HL-60 (cell line): Measurements from ENCODE around the gene KDM8.

Experiments
- DNase-seq, 2 experiments: peaks; one replicate each; pipeline ENCODE4 v3.0.0-alpha.2; 2010 to 2020; ENCODE audit warnings: low read depth in 1 of 2, low spot score in 1 of 2
- H3K27ac ChIP-seq: fragments of 250-450 bp; sonication (Bioruptor Pico); replicated peaks from 2 replicates; pipeline ENCODE4 v1.5.1; 2020; ENCODE audit warnings: mild to moderate bottlenecking, moderate library complexity
- H3K27me3 ChIP-seq: fragments of 250-450 bp; sonication (Bioruptor Pico); 2 replicates; pipeline ENCODE4 v1.5.1; 2021; ENCODE audit warnings: mild to moderate bottlenecking, moderate library complexity; ENCODE audit not compliant: insufficient read depth, poor library complexity, severe bottlenecking
- H3K4me3 ChIP-seq: replicated peaks from 2 replicates; pipeline ENCODE4 v1.5.1; 2011; ENCODE audit warnings: mild to moderate bottlenecking, control low read depth, low read length; ENCODE audit not compliant: insufficient read depth
- CTCF ChIP-seq: IDR thresholded peaks from one replicate; pipeline ENCODE4 v1.5.1; 2011; ENCODE audit warnings: low read length, control low read depth, inconsistent platforms; ENCODE audit not compliant: insufficient read depth
- GABPA ChIP-seq: IDR thresholded peaks from 2 replicates; pipeline ENCODE4 v1.6.1; 2012; ENCODE audit warnings: low read depth
- POLR2AphosphoS5 ChIP-seq: IDR thresholded peaks from 2 replicates; pipeline ENCODE4 v1.6.1; 2012; ENCODE audit warnings: low read depth
- REST ChIP-seq: IDR thresholded peaks from 2 replicates; pipeline ENCODE4 v1.6.1; 2012; ENCODE audit warnings: low read depth; ENCODE audit not compliant: insufficient replicate concordance
- SPI1 ChIP-seq: IDR thresholded peaks from 2 replicates; pipeline ENCODE4 v1.6.1; 2012; ENCODE audit warnings: low read depth, mild to moderate bottlenecking, borderline replicate concordance

The KDM8 gene

GRCh38 chr16:27217256-27217655 is 13.9 kb downstream of the KDM8 start:
- TF ChIP-seq CTCF (no peak), SPI1 (no peak), POLR2AphosphoS5 (no peak), REST (no peak), GABPA (no peak)
- Histone ChIP-seq H3K27me3 (no peaks in the 10 kb centered on the region), H3K27ac (no peak overlapping the region), H3K4me3 (no peak overlapping the region)
- no peak for DNase-seq

- no peaks in the 10 kb centered on the region for H3K27me3 ChIP-seq
- no peak overlapping the region for H3K4me3 ChIP-seq
- TF ChIP-seq REST (no peak), CTCF (no peak), GABPA (no peak), POLR2AphosphoS5 (no peak)
- no peak overlapping the region for H3K27ac ChIP-seq
- no peak for DNase-seq
Measured at GRCh38 chr16:27218756-27219155, 15.4 kb downstream of the KDM8 start.

GRCh38 chr16:27219161-27219560 is 15.8 kb downstream of the KDM8 start:
- Histone ChIP-seq H3K27ac (no peak overlapping the region), H3K4me3 (no peak overlapping the region), H3K27me3 (no peaks in the 10 kb centered on the region)
- TF ChIP-seq GABPA (no peak), REST (no peak), SPI1 (no peak), POLR2AphosphoS5 (no peak), CTCF (no peak)
- DNase-seq: no peak
